Activated naive CD8-positive, alpha-beta T cell treated with anti-CD3 and anti-CD28 coated beads, Interleukin-2, amount 50 U/mL, for 24 hours (primary cell): ENCODE results near the gene SPAM1.
"Not testable (repeated sequence)": the region's sequence is repeated elsewhere in the genome, so short reads cannot be mapped to it uniquely, and the experiment has no call there.

Experiments used
- ATAC-seq: fragments of 150-1000 bp; cut with Tn5 transposase; one replicate; pipeline ENCODE4 v1.10.0; 2021
- DNase-seq: peaks from one replicate; pipeline ENCODE4 v3.0.0; 2021
- H3K27ac Mint-ChIP-seq: one replicate; pipeline ENCODE4 v1.8.0; 2021; ENCODE audit warnings: mild to moderate bottlenecking, mixed read lengths
- H3K27me3 Mint-ChIP-seq: one replicate; pipeline ENCODE4 v1.8.0; 2021; ENCODE audit warnings: mixed read lengths
- H3K36me3 Mint-ChIP-seq: one replicate; pipeline ENCODE4 v1.8.0; 2021; ENCODE audit warnings: low read depth, mixed read lengths
- H3K4me1 Mint-ChIP-seq: one replicate; pipeline ENCODE4 v1.8.0; 2021; ENCODE audit warnings: mixed read lengths
- H3K4me3 Mint-ChIP-seq: one replicate; pipeline ENCODE4 v1.8.0; 2021; ENCODE audit warnings: mild to moderate bottlenecking, moderate library complexity, mixed read lengths
- H3K9me3 Mint-ChIP-seq: one replicate; pipeline ENCODE4 v1.8.0; 2021; ENCODE audit warnings: mixed read lengths

Gene SPAM1

DNA sequence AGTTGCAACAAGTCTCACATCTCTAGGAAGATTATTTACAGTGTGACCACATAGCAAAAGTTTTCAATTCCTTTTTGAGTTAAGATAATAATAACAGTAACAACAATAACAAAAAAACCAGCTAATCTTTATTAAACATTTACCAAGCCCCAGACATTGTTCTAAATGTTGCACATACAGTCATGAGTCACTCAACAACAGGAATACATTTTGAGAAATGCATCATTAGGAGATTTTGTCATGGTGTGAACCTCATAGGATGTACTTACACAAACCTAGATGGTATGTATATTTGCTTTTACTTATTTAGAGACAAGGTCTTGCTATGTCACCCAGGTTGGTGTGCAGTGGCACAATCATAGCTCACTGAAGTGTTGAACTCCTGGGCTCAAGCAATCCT, 52.0 kb downstream of the SPAM1 start:
- H3K9me3 Mint-ChIP-seq, result peaks cover 2% of the 10 kb centered on the region
- DNase-seq (no peak), ATAC-seq (no peak)
- H3K27ac Mint-ChIP-seq, result no peak overlapping the region
- H3K4me3 Mint-ChIP-seq, result no peak overlapping the region
- H3K36me3 Mint-ChIP-seq, result no peaks in the 10 kb centered on the region
- no peaks in the 10 kb centered on the region for H3K4me1 Mint-ChIP-seq
- H3K27me3 Mint-ChIP-seq, result no peaks in the 10 kb centered on the region

DNA sequence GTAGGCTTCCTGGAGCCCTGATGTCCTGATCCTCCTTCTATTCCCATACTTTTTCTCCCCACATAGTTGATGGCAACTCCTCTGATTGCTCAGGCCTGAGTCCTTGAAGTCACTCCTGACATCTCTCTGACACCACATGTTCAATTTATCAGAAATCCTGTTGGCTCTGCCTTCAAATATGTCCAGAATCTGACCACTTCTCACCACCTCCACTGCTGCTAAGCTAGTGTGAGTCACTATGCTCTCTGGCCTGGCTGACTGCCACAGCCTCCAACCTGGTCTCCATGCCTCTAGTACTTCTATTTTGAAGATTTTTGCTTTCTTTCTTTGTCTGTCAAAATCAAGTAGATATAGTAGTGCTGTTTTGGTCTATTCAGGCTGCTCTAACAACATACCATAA, 54.8 kb downstream of the SPAM1 start:
- no peaks in the 10 kb centered on the region for H3K36me3 Mint-ChIP-seq
- DNase-seq (no peak), ATAC-seq (no peak)
- H3K27me3 Mint-ChIP-seq, result no peaks in the 10 kb centered on the region
- H3K27ac Mint-ChIP-seq, result no peak overlapping the region
- peaks cover 12% of the 10 kb centered on the region for H3K9me3 Mint-ChIP-seq
- H3K4me1 Mint-ChIP-seq, result no peaks in the 10 kb centered on the region
- no peak overlapping the region for H3K4me3 Mint-ChIP-seq

DNA sequence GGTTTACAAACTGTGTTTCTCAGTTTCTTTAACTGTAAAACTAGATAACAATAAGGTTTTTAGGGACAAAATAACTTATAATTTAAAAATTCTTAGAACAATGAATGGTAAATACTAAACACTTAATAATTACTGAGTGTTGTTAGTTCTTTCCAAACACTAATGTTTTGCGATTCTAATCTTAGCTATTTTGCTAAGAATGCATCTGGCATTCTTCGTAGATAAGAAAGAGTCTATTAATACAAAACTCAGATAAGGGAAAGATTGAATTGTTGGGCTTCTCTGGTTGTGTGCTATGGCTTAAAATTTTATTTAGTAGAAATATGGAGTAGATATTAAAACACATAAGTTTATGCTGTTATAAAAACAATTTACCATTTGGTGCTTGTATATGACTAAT, 62.4 kb downstream of the SPAM1 start:
- Mint-ChIP-seq H3K27me3 (peaks cover 2% of the 10 kb centered on the region), H3K4me3 (no peak overlapping the region), H3K36me3 (no peaks in the 10 kb centered on the region), H3K9me3 (peaks cover 6% of the 10 kb centered on the region), H3K4me1 (no peaks in the 10 kb centered on the region), H3K27ac (no peak overlapping the region)
- DNase-seq, result no peak
- no peak for ATAC-seq

DNA sequence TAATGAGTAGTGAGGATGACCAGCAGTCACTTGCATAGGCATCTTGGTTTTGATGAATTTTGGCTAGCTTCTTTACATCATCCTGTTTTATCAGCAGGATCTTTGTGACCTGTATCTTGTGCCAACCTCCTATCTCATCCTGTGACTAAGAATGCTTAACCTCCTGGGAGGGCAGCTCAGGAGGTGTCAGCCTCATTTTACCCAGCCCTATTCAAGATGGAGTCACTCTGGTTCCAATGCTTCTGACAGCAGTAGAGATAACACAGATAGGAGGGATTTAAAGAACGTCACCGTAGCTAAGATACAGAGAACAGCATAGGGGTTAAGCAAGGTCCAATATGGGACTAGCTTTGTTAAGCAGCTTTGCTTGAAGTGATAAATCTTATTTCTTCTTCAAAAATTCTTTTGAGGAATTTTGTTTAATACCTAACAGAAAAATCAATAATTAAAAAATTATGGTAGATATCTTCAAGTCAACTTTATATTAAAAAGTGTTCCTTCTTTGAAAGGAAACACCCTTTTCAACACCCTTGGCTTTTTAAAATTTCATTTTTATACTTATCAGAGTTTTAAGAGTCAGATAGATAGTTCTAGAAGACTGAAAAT, 68.0 kb downstream of the SPAM1 start:
- ATAC-seq (no peak), DNase-seq (no peak)
- Mint-ChIP-seq H3K36me3 (no peaks in the 10 kb centered on the region), H3K4me3 (no peak overlapping the region), H3K4me1 (no peaks in the 10 kb centered on the region), H3K9me3 (no peaks in the 10 kb centered on the region), H3K27ac (no peak overlapping the region), H3K27me3 (peaks cover 2% of the 10 kb centered on the region)

DNA sequence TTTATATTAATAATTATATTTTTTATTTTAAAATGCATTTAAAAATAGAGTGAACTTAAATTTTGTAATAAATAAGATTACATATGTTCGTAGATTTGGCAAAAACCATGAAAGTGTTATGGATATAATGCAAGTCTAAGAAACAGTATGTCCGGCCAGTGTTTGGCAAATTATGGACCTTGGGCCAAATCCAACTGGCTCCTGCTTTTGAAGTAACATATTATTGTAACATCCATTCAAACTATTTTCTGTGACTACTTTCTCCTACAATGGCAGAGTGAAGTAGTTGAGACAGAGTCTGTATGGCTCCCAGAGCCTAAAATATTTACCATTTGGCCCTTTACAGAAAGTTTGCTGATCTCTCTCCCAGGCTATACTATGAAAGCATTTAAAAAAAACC, 69.0 kb downstream of the SPAM1 start:
- H3K27me3 Mint-ChIP-seq, result peaks cover 2% of the 10 kb centered on the region
- no peaks in the 10 kb centered on the region for H3K4me1 Mint-ChIP-seq
- H3K27ac Mint-ChIP-seq, result no peak overlapping the region
- no peak overlapping the region for H3K4me3 Mint-ChIP-seq
- no peaks in the 10 kb centered on the region for H3K9me3 Mint-ChIP-seq
- DNase-seq (no peak), ATAC-seq (no peak)
- H3K36me3 Mint-ChIP-seq, result no peaks in the 10 kb centered on the region

DNA sequence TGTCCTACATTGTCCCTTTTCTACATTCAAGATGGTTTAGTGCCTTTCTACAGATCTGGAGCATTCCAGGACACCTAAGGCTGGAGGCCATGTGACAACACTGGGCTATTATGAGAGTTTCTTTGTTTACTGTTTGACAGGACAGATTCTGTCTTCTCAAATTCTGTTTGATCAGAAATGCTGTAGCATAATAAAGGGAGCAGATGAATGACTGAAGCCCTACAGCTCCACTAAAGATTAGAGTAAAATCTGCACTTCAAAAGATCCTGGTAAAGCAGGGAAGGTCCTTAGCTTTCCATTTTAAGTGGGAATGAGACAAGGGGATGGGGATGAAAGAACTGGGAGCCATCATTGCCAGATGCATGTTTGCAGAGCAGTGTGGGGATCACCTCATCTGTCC, 69.4 kb downstream of the SPAM1 start:
- DNase-seq (no peak), ATAC-seq (no peak)
- Mint-ChIP-seq H3K27ac (no peak overlapping the region), H3K4me1 (no peaks in the 10 kb centered on the region), H3K27me3 (peaks cover 2% of the 10 kb centered on the region), H3K36me3 (no peaks in the 10 kb centered on the region), H3K9me3 (no peaks in the 10 kb centered on the region), H3K4me3 (no peak overlapping the region)

DNA sequence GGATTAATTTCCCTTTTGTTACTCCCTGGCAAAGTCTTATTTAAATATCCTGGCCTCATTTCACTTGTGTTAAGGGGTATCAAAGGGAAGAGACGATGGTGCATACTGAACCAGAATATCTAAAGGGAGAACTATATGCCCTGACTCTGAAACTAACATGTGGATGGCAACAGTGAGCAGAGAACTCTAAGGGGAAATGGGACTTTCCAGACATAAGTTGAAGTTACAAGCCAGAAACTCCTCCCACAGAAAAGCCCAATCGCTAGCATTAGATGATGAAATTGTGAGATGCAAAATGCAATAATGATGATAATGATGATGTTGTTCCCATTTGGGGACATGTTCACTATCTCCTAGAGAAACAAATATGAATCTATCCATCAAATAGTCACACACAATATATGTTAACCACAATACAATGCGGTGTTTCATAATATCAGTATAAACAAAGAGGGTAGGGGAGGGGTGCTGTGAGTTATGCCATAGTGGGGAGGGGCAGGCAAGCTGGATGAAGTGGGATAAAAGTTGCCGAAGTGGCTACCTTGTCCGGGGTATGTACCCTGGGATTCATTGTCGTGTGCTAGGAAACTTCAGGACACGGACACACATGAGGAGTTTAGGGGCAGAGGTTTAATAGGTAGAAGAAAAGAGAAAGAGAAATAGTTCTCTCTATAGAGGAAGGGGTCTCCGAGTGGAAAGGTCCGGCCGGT, 70.7 kb downstream of the SPAM1 start:
- H3K4me1 Mint-ChIP-seq, result no peaks in the 10 kb centered on the region
- no peaks in the 10 kb centered on the region for H3K36me3 Mint-ChIP-seq
- H3K4me3 Mint-ChIP-seq, result no peak overlapping the region
- no peak for DNase-seq
- no peak overlapping the region for H3K27ac Mint-ChIP-seq
- ATAC-seq, result no peak
- no peaks in the 10 kb centered on the region for H3K27me3 Mint-ChIP-seq
- no peaks in the 10 kb centered on the region for H3K9me3 Mint-ChIP-seq

DNA sequence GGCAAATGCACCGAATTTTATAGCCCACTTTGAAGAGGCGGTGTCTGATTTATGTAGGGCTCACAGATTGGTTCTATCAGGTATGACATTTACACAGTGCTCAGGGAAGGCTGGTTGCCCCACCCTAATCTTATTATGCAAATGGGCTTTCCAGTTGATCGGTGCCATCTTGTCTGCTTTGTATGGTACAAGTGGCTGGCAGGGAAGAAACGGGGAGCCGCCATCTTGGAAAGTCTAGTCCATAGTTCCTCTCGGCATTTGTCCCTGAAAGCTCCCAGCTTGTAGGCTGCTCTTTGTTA, 71.2 kb downstream of the SPAM1 start:
- ATAC-seq (no peak), DNase-seq (no peak)
- H3K4me1 Mint-ChIP-seq, result no peaks in the 10 kb centered on the region
- H3K27ac Mint-ChIP-seq, result no peak overlapping the region
- no peak overlapping the region for H3K4me3 Mint-ChIP-seq
- H3K9me3 Mint-ChIP-seq, result no peaks in the 10 kb centered on the region
- no peaks in the 10 kb centered on the region for H3K36me3 Mint-ChIP-seq
- H3K27me3 Mint-ChIP-seq, result no peaks in the 10 kb centered on the region

DNA sequence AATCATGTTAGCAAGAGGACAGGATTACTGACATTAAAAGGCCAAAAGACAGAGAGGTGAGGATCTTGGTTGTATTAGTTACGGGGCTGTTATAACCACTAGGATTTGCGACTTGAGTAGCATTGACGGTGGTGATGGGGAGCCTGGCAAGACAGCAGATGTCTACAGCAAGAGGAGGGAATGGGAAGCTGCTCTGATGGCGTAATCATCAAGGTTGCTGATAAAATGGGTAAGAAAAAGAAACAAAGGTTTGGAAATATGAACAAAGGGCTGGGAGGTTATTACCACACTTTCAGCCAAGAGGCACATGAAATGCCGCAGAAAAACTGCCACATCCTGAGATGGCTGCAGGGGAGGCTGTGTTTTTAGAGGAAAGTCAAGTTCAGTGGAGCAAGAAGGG, 73.9 kb downstream of the SPAM1 start:
- Mint-ChIP-seq H3K27ac (no peak overlapping the region), H3K36me3 (no peaks in the 10 kb centered on the region), H3K4me1 (no peaks in the 10 kb centered on the region), H3K4me3 (no peak overlapping the region), H3K27me3 (no peaks in the 10 kb centered on the region), H3K9me3 (peaks cover 4% of the 10 kb centered on the region)
- ATAC-seq (no peak), DNase-seq (no peak)

DNA sequence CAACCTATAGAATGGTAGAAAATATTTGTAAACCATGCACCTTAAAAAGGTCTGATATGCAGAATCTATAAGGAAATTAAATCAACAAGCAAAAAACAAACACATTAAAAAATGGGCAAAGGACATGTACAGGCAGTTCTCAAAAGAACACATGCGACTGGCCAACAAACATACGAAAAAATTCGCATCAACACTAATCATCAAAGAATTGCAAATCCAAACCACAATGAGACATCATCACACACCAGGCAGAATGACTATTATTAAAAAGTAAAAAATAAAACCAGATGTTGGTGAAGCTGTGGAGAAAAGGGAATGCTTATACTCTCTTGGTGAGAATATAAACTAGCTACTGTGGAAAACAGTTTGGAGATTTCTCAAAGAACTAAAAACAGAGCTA, 74.7 kb downstream of the SPAM1 start:
- no peak for ATAC-seq
- Mint-ChIP-seq H3K36me3 (no peaks in the 10 kb centered on the region), H3K27me3 (no peaks in the 10 kb centered on the region), H3K4me1 (no peaks in the 10 kb centered on the region), H3K4me3 (no peak overlapping the region), H3K27ac (no peak overlapping the region), H3K9me3 (peaks cover 4% of the 10 kb centered on the region)
- no peak for DNase-seq

DNA sequence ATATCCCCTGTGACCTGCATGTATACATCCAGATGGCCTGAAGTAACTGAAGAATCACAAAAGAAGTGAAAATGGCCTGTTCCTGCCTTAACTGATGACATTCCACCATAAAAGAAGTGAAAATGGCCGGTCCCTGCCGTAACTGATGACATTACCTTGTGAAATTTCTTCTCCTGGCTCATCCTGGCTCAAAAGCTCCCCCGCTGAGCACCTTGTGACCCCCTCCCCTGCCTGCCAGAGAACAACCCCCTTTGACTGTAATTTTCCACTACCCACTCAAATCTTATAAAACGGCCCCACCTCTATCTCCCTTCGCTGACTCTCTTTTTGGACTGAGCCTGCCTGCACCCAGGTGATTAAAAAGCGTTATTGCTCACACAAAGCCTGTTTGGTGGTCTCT, 83.3 kb downstream of the SPAM1 start:
- H3K9me3 Mint-ChIP-seq, H3K27me3 Mint-ChIP-seq, H3K4me1 Mint-ChIP-seq, ATAC-seq, H3K27ac Mint-ChIP-seq, H3K4me3 Mint-ChIP-seq, H3K36me3 Mint-ChIP-seq, DNase-seq: not testable (repeated sequence)

DNA sequence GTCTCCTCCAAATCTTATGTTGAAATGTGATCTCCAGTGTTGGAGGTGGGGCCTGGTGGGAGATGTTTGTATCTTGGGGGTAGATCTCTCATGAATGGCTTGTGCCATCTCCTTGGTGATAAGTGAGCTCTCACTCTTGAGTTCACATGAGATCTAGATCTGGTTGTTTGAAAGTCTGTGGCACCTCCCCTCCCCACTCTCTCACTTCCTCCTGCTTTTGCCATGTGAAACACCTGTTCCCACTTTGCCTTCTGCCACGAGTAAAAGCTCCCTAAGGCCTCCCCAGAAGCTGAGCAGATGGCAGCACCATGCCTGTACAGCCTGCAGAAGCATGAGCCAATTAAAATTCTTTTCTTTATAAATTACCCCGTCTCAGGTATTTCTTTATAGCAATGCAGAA, 84.3 kb downstream of the SPAM1 start:
- H3K27ac Mint-ChIP-seq, result no peak overlapping the region
- DNase-seq (no peak), ATAC-seq (no peak)
- H3K36me3 Mint-ChIP-seq, result no peaks in the 10 kb centered on the region
- H3K4me1 Mint-ChIP-seq, result no peaks in the 10 kb centered on the region
- H3K27me3 Mint-ChIP-seq, result no peaks in the 10 kb centered on the region
- no peaks in the 10 kb centered on the region for H3K9me3 Mint-ChIP-seq
- H3K4me3 Mint-ChIP-seq, result no peak overlapping the region
